Hematopoietic multipotent progenitor cell treated with erythropoietin and hydrocortisone succinate and interleukin-3 and kit ligand, for 17 days (in vitro differentiated cells): ENCODE data around the gene KCNIP4.

ENCODE experiments used
- DNase-seq: peaks from one replicate; pipeline ENCODE4 v3.0.0-alpha.2; 2015; ENCODE audit warnings: low spot score

The KCNIP4 gene

GRCh38 chr4:21184788-21185187 lies 763.8 kb downstream of the KCNIP4 start:
- DNase-seq, result no peak

- DNase-seq, result no peak
These were observed 766.9 kb downstream of the KCNIP4 start for GRCh38 chr4:21181716-21182115.

- DNase-seq, result no peak
These were observed 770.7 kb downstream of the KCNIP4 start for GRCh38 chr4:21177871-21178270.

- no peak for DNase-seq
These were observed 771.5 kb downstream of the KCNIP4 start for GRCh38 chr4:21177092-21177491.

- no peak for DNase-seq
These were observed 780.9 kb downstream of the KCNIP4 start for GRCh38 chr4:21167711-21168110.

GRCh38 chr4:21155367-21155766 lies 793.2 kb downstream of the KCNIP4 start:
- DNase-seq, result no peak

GRCh38 chr4:21139327-21139726 lies 809.2 kb downstream of the KCNIP4 start:
- no peak for DNase-seq

GRCh38 chr4:21136051-21136630 lies 812.4 kb downstream of the KCNIP4 start:
- no peak for DNase-seq

- no peak for DNase-seq
These were observed 813.6 kb downstream of the KCNIP4 start for GRCh38 chr4:21134994-21135393.

- DNase-seq, result no peak
These were observed 818.0 kb downstream of the KCNIP4 start for GRCh38 chr4:21130606-21131005.

GRCh38 chr4:21126014-21126512 lies 822.5 kb downstream of the KCNIP4 start:
- no peak for DNase-seq

GRCh38 chr4:21118301-21118700 lies 830.3 kb downstream of the KCNIP4 start:
- no peak for DNase-seq

GRCh38 chr4:21117541-21118180 lies 830.9 kb downstream of the KCNIP4 start:
- DNase-seq, result no peak

- DNase-seq, result no peak
These were observed 834.9 kb downstream of the KCNIP4 start for GRCh38 chr4:21113496-21114223.

- DNase-seq, result no peak
These were observed 845.9 kb downstream of the KCNIP4 start for GRCh38 chr4:21102667-21103066.

- DNase-seq, result no peak
These were observed 850.7 kb downstream of the KCNIP4 start for GRCh38 chr4:21097865-21098264.

GRCh38 chr4:21097026-21097425 lies 851.5 kb downstream of the KCNIP4 start:
- no peak for DNase-seq

- DNase-seq, result no peak
These were observed 856.0 kb downstream of the KCNIP4 start for GRCh38 chr4:21092531-21092930.

- DNase-seq, result no peak
These were observed 858.4 kb downstream of the KCNIP4 start for GRCh38 chr4:21090094-21090666.

- DNase-seq, result no peak
These were observed 865.2 kb downstream of the KCNIP4 start for GRCh38 chr4:21083413-21083812.

GRCh38 chr4:21077967-21078366 lies 870.6 kb downstream of the KCNIP4 start:
- no peak for DNase-seq

- DNase-seq, result no peak
These were observed 881.2 kb downstream of the KCNIP4 start for GRCh38 chr4:21067351-21067750.

- no peak for DNase-seq
These were observed 886.7 kb downstream of the KCNIP4 start for GRCh38 chr4:21061902-21062301.
